Eye (tissue), 1 donor: ENCODE data around the gene TMEM156.

Experiments used
- DNase-seq: peaks from one replicate; pipeline ENCODE4 v3.0.0-alpha.2; 2015

Gene TMEM156, protein sequence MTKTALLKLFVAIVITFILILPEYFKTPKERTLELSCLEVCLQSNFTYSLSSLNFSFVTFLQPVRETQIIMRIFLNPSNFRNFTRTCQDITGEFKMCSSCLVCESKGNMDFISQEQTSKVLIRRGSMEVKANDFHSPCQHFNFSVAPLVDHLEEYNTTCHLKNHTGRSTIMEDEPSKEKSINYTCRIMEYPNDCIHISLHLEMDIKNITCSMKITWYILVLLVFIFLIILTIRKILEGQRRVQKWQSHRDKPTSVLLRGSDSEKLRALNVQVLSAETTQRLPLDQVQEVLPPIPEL

DNA sequence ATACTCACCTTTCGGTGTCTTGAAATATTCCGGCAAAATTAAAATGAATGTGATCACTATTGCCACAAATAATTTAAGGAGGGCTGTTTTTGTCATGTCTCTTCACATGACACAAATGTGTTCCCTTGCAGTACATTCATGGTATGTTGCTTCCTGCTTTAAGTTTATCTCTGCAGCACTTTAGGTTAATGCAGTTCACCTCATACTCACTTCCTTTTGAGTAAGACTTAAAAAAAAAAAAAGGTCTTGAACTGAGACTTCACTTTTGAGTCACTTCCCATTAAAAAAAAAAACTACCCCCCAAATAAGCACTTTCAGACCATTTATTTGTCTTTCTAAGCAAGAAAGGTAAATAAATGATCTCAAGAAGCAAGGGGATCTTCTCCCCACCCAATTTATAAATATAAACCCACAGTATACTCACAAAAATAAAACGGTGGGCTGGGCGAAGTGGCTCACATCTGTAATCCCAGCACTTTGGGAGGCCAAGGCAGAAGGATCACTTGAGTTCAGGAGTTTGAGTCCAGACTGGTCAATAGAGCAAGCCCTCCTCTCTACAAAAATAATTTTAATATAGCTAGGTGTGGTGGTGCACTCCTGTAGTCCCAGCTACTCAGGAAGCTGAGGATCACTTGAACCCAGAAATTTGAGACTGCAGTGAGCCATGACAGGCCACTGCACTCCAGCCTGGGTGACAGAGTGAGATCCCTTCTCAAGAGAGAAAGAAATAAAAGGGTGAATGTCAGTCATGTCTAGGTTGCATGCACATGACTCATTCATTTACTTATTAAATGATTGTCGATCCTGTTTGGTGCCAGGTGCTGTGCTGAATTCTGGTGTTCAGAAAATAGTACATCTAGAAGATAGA lies at the start of gene TMEM156:
TMEM156 (minus strand) TSS at position 192 of the 868 bp plus-strand sequence; CDS start at position 96, 96 bp downstream.
- no peak for DNase-seq

DNA sequence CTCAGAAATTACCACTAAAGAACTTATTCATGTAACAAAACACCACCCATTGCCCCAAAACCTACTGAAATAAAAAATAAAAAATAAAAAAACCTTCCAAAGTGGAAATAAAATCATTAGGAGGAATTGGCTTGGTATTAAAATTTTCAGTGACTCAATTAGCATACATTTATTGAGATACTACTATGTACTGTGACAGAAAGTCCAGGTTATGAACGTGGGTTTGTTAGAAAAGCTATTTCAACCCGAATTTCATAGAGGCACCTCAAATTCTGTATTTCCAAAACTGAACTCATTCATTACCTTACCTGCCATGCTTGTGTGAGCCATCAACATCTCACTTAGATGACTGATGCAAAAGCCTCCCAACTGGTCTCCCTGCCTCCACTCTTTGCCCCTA lies 46.6 kb upstream of the TMEM156 start:
- DNase-seq: no peak

DNA sequence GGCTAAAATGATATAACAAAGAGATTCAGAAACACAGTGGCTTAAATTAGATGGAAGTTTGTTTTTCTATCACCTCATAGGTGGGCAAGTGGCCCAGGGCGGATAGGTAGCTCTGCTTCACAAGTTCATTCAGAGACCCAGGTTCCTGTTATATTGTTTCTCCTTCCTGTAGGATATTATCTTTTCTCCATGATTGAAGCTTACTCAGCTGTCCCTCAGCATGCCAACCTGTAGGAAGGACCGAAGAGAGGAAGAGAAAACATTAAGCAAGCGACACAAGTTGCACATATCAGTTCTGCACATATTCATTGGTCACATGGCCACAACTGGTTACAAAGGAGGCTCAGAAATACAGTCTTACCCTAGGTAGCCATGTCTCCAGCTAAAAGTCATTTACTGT lies 36.7 kb upstream of the TMEM156 start:
- no peak for DNase-seq

DNA sequence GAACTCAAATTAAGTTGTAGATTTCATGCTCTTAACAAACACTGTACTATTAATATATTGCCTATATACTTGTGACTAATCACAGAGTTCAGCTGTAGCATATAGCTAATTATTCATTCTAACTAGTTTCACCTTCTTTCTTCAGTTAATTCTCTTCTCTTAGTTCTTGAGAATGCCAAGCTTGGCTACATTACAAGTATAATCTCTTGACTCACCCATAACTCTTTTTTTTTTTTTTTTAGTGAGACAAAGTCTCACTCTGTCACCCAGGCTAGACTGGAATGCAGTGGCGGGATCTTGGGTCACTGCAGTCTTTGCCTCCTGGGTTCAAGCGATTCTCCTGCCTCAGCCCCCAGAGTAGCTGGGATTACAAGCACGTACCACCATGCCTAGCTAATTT lies 35.2 kb upstream of the TMEM156 start:
- no peak for DNase-seq

DNA sequence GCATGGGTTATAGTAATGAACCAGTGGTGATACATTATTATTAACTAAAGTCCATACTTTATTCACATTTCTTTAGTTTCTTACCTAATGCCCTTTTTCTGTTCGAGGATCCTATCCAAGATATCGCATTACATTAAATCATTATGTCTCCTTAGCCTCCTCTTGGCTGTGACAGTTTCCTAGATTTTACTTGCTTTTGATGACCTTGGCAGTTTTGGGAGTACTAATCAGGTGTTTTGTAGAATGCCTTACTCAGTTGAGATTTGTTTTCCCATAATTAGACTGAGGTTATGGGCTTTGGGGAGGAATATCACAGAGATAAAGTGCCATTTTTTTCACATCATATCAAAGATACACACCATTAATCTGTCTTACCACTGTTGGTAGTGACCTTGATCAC lies 34.8 kb upstream of the TMEM156 start:
- no peak for DNase-seq

DNA sequence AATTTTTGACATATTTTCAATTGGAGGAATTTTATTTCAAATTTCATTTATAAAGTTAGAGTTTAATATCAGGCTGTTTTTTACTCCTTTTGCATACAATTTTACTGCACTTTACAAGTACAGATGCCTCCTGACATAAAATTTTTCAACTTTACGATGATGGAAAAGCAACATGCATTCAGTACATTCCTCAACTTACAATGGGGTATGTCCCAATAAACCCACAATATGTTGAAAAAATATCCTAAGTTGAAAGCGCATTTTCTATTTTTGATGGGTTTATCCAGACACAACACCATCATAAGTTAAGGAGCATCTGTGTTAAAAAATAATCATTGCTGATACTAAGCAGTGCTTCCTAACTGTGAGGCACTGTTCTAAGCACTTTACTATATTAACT lies 34.2 kb upstream of the TMEM156 start:
- no peak for DNase-seq

DNA sequence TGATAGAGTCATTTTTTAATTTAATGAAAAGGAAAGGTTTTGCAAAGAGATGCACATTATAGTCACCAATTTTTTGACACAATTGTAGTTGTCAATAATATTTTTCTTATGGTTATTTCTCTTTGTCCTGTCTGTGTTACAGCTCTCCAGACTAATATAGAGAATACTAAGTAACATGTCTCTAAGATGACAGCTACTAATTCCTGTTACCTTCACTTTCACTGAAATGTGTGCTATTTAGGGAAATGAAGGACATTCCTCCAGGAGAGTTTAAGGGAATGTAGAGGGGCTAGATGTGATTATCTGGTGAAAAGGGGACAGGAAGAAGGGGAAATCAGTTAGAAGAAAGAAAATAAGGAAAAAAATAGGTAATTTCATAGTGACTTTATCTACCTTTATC lies 31.2 kb upstream of the TMEM156 start:
- DNase-seq: no peak

DNA sequence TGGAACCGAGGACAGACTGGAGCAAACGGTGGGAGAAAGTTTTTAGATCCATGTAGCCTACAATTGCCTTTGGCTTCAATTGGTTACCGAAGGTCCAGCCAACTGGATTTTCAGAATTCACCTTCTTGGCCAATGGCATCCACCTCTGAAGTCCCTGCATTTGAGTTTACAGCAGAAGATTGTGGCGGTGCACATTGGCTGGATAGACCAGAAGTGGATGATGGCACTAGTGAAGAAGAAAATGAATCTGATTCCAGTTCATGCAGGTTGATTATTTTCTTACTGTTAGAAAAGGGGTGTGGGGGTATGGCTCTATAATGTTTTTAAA lies 30.5 kb upstream of the TMEM156 start:
- no peak for DNase-seq

DNA sequence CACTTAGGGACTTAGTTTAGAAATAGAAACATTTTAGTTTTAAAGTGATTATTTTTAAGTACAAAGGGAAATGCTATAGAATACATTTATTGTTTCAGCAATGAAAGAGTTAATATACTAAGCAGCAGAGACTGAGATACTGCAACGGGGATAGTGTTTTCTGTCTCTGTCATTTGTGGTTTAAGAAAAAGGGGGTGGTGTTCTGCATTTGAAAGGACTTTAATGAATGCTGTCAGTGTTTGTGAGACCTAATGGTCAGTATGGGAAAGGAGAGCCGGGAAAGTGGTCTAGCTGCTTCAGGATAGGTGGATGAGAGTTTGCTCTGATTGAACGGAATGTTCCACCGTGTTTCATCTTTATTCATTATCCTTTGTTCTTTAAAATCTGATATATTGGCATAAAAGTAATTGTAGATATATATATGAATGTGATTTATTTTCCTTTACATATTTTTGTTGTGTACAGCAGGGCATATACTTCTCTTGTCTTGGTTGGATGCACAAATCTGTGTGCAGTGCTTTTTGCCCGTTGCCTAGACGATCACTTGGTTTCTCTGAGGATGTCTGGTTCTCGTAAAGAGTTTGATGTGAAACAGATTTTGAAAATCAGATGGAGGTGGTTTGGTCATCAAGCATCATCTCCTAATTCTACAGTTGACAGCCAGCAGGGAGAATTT lies 30.0 kb upstream of the TMEM156 start, which contains the start of gene KLHL5:
KLHL5 (plus strand) TSS at position 139 of the 676 bp plus-strand sequence; CDS start at position 560, 421 bp downstream.
- DNase-seq: peak; percentile 66

DNA sequence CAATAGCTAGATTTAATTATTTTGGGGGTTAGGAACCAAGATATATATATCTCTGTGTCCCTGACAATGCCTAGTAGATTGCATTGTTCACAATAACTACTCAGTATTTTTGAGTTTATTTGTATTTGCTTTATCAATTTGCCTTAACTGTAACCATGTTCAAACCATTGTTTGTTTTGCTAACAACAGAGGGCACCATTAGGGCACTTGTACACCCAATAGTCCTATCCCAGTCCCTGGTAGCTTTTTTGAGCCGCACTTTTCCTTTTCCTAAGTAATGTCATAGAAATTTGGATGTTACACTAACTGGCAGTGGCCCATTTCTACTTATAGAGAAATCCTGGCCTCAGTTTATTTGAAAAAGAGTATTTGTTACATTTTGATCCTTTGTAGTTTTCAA lies 29.2 kb upstream of the TMEM156 start:
- no peak for DNase-seq

DNA sequence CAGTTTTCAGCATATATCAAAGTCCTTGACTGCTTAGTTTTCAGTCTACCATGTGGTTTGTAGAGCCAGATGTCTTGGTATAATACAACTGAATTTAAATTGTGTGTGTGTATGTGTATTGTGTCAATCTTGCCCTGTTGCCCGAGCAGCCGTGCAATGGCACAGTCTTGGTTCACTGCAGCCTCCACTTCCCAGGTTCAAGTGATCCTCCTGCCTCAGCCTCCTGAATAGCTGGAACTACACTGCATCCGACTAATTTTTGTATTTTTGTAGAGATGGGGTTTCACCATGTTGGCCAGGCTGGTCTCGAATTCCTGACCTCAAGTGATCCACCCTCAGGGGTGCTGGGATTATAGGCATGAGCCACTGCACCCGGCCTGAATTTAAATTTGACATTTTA lies 23.8 kb upstream of the TMEM156 start:
- DNase-seq: no peak

DNA sequence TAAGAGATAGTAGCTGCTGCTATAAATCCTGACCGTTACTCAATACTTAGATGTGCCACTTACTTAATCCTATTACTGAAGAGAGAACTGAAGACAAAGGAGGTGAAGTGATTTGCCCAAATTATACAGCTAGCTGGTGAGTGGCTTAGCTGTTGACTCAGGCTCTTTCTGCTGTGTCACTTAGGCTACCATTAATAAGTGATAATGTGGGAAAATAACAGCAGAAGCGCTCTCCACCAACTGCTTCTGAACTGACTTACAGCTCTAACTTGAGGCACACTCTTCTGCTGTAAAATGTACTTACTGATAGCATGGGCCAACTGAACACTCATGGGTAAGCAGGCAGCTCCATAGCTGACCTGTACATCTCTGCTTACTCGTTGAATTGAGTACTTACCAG lies 22.3 kb upstream of the TMEM156 start:
- DNase-seq: no peak

DNA sequence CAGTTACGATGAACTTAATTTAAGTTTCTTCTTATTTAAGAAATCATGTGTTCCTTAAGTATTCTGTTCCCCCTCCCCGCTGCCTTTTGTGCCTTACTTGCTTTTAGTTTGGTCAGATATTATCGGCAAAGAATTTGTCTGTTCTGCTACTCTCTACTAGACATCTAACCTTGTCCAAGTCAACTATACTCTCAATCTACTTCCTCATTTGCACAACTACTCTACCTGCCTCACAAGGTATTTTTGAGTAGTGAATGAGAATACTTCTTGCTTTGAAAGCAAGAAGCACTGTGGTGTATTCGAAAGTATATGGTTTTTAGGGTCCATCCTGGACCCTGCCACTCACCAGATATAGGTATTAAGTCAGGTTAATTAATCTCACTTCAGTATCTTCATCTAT lies 21.8 kb upstream of the TMEM156 start:
- DNase-seq: no peak

DNA sequence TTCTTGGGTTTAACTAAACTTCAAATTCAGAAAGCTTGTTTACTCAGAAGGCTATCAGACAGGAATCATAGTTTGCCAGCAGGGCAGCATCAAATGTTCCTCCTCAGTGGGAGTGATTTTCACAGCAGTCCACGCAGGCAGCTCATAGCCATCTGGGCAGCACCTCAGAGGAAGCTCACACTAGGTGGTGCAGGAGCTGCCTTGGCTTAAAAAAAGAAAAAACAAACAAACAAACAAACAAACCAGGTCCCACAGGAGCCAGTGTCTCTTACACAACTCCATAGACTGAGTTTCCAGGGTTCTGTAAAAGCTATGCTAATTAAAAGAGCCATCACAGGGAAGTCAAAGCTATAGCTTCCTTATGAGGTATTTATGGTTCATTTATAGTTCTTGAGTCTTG lies 19.3 kb upstream of the TMEM156 start:
- DNase-seq: no peak

DNA sequence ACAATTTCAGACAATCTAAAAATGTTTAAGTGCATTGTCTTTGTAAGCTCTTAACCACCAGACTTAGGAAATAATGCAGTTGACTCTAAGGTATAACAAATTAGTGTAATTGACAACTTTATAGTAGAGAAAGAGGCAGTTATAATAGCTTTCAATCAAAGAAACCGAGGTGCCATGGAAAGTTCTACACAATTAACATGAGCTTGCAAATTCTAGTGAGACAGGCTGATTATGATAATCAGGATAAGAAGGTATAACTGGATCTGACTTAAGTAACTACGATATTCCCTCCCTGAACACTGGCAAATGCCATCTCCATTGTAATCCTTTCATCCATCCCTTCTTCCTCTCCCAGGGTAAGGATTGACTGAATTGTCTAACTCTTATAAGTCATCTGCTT lies 18.4 kb upstream of the TMEM156 start:
- no peak for DNase-seq

DNA sequence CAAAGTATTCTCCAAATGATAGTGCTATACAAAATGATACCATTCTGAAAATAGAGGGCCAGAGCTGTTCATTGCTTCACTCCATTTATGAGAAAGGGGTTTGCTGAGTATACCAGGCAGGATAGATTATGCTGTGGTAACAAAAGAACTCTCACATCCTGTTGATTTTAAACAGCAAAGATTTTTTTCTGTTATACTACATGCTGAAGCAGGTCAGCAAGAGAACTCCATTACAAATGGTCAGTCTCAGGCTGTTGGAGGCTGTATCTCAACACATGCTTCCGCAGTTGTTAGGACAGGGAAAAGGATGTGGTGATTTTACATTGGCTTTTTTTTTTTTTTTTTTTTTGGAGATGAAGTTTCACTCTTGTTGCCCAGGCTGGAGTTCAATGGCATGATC lies 16.1 kb upstream of the TMEM156 start:
- DNase-seq: no peak

DNA sequence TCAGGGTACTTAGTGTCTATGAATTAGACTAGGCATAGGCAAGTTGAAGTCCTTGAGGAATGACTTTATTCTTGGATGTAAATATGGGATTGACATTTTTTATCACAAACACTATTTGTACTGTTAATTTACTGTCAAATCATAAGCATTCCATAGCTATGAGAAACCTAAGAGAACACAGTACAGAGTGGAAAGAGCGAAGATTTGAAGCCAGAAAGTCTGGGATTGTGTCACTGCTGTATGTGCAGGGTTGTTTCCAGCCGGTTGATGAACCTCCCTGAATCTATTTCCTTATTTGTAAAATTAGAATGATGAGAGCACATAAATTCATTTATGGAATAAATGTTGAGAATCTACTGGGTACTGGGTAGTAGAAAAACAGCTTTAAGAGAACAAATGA lies 15.5 kb upstream of the TMEM156 start:
- no peak for DNase-seq

DNA sequence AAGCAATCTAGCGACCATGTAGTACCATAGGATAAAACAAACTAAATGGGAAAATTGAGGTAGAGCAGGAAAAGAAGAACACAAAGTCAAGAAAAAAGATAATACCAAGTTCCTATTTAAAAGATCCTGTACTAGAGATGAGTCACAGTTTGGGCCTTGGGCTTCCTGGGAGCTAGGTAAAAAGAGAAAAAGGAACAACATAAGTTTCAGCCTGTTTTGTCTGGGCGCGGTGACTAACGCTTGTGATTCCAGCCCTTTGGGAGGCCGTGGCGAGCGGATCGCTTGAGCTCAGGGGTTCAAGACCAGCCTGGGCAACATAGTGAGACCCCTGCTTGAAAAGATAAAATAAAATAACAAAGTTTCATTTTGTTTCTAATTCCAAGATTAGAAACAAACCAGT lies 14.0 kb upstream of the TMEM156 start:
- DNase-seq: no peak

DNA sequence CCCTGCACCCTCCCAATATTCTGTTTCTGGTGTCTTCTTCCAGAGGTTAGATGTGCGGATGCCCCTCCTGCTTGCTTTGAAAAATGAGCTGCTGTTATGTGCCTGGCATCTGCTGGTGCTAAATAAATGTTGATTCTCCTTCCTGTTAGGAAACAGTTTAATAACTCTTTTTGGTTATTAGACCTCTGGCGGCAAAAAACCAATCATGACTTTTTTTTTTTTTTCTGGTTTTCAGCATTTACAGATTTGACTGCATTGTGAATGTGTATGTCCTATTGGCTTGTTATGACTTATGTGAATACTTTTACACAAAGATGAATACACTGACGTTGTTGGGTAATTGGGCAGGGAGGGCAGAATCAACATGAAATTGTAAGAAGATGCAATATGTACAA lies 13.6 kb upstream of the TMEM156 start:
- DNase-seq: no peak

DNA sequence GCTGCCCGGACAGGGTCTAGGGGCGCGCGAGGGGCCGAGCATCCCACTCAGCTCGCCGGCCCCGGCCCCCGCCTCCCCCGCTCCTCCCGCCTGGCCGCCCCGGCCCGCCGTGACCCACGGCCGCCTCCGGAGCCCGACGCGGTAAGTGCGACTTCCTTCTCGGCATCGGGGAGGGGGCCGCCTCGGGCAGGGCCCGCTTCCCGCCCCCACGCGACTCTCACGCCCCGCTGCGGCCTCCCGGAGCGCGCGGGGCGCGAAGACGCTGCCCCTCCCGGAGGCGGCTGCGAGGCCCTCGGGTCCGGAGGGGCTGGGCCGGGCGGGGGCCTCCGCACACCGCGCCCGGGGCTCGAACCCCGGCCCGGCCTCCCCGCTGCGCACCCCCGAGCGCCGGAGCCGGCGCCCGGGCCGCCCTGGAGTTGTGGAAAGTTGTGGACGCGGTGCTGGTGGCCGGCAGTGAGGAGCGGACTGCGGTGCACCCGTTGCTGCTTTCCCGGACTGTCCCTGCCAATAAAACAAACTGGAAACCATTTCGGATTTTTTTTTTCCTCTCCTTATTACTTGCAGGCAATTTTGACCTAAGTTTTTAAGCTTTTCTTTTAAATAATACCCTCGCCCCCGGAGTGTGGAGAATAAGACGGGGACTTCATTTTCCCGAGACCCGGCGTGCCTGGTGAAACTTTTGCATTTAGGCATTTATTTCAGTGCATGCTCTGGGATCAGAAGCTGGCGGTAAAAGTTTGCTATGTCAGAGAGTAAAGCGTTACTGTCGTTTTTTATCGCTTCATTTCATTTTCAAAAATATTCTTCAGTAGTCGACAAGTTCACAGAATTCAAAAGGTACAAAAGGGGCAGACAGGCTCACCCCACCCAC lies 13.0 kb upstream of the TMEM156 start:
- peak; percentile 68 for DNase-seq

DNA sequence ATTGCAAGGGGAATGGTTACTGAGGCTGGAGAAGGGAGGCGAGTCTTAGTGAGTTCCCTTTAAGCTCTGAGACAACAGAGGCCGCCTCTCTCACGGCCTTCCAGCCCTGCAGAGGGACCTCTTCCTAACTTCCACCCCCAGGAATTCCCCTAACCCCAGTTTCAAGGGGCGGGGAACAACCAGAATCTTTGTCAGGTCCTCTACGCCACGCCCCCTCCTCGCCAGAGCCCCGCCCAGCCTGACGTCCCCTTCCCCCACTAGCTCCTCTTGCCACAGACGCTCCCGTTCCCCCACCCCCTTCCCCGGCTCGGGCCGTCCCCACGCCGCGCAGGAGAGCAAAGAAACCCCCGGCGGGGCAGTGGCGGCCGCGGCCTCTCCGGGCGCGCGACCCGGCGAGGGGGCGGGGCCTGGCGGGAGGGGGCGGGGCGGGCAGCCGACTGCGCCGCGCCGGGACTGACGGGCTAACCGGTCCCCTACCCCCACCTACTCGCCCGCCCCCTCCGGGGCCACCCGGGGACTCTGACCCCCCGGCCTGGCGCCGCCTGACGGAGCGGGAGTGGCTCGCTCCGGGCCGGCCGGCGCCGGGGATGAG lies 12.3 kb upstream of the TMEM156 start:
- peak; percentile 93 for DNase-seq

DNA sequence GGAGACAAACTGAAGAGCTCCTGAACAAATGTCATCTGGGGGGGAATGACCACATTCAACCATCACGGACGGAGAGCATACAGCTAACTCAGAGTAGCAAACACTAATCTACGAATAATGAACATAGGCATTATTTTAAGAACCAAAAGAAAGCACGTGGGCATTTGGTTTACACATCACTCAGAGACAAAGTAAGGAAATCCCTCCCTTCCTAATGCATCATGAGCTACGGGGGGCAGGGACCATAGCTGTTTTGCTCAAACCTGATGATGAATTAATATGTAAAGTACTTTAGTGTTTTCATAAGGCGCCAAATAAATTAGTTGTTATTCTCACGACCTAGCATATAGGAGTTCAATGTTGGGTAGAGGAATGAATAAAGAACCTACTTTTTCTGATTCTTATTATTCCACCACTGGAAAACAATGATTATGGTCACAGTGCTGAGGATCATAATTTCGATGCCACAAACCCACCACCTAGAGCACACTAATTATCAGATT lies 11.7 kb upstream of the TMEM156 start:
- no peak for DNase-seq
